NOMO-1 treated with DMSO at 0.1 percent for 48 hours (cell line): ENCODE results near the gene SH3D19.

Experiments used
- DNase-seq: peaks from one replicate; lab custom pipeline; 2025; ENCODE audit not compliant: unreplicated experiment; lab: John Stamatoyannopoulos, UW

SH3D19 gene

GRCh38 chr4:151325111-151325948 is at the start of gene SH3D19:
TSS of gene SH3D19 (minus strand) at chr4:151325605. CDS start at chr4:151325352, 253 bp downstream.
- no peak for DNase-seq

GRCh38 chr4:151362404-151363164 is 37.2 kb upstream of the SH3D19 start:
- DNase-seq = peak; percentile 80

- no peak for DNase-seq
Measured at GRCh38 chr4:151361966-151362365, 36.6 kb upstream of the SH3D19 start.

GRCh38 chr4:151361126-151361525 is 35.7 kb upstream of the SH3D19 start:
- DNase-seq = no peak

- DNase-seq = no peak
Measured at GRCh38 chr4:151359576-151359975, 34.2 kb upstream of the SH3D19 start.

- DNase-seq = no peak
Measured at GRCh38 chr4:151358266-151358665, 32.9 kb upstream of the SH3D19 start.

- DNase-seq = no peak
Measured at GRCh38 chr4:151356510-151356909, 31.1 kb upstream of the SH3D19 start.

GRCh38 chr4:151355155-151355554 is 29.8 kb upstream of the SH3D19 start:
- DNase-seq = no peak

- no peak for DNase-seq
Measured at GRCh38 chr4:151347490-151348235, 22.3 kb upstream of the SH3D19 start.

- no peak for DNase-seq
Measured at GRCh38 chr4:151344948-151345347, 19.5 kb upstream of the SH3D19 start.

GRCh38 chr4:151340751-151341385 is 15.5 kb upstream of the SH3D19 start:
- no peak for DNase-seq

GRCh38 chr4:151339467-151339866 is 14.1 kb upstream of the SH3D19 start:
- DNase-seq = no peak

GRCh38 chr4:151331276-151332042 is 6.1 kb upstream of the SH3D19 start:
- no peak for DNase-seq

GRCh38 chr4:151329217-151330007 is 4.0 kb upstream of the SH3D19 start:
- DNase-seq = no peak

- DNase-seq = no peak
Measured at GRCh38 chr4:151325949-151326246, 493 bp upstream of the SH3D19 start.

- no peak for DNase-seq
Measured at GRCh38 chr4:151324752-151325110, 674 bp downstream of the SH3D19 start.

- DNase-seq = no peak
Measured at GRCh38 chr4:151324124-151324751, 1.2 kb downstream of the SH3D19 start.

GRCh38 chr4:151323667-151324066 is 1.7 kb downstream of the SH3D19 start:
- no peak for DNase-seq

- DNase-seq = no peak
Measured at GRCh38 chr4:151322570-151322969, 2.8 kb downstream of the SH3D19 start.
